Measurements from ENCODE around the gene FIBCD1. TPM values are rescaled to one million over a fixed set of nuclear protein-coding genes. Genes with fewer than 3 reads are reported as not detected.

The FIBCD1 gene
- total and polyA plus RNA-seq, 2 experiments from 2014 or later: 0.43 to 4.0 TPM

- no peak for TF ChIP-seq CTCF (IDR thresholded peaks at IDR 0.05; ENCODE audit: low read depth, low read length)
- Histone ChIP-seq H3K27ac (no peak overlapping the region), H3K36me3 (no peaks in the 10 kb centered on the region), H3K4me3 (no peak overlapping the region), H3K27me3 (no peaks in the 10 kb centered on the region), H3K4me1 (ENCODE audit: low read depth) (no peaks in the 10 kb centered on the region), H3K9me3 (ENCODE audit: low read depth) (no peaks in the 10 kb centered on the region)
- DNase-seq (ENCODE audit: low read depth in 1 of 2, low spot score in 1 of 2): no peak
Measured at GRCh38 chr9:130965680-130966079, 26.6 kb upstream of the FIBCD1 start.

- no peak for TF ChIP-seq CTCF (IDR thresholded peaks at IDR 0.05; ENCODE audit: low read depth, low read length)
- Histone ChIP-seq H3K36me3 (no peaks in the 10 kb centered on the region), H3K9me3 (ENCODE audit: low read depth) (no peaks in the 10 kb centered on the region), H3K4me1 (ENCODE audit: low read depth) (no peaks in the 10 kb centered on the region), H3K27ac (no peak overlapping the region), H3K27me3 (no peaks in the 10 kb centered on the region), H3K4me3 (no peak overlapping the region)
- DNase-seq (ENCODE audit: low read depth in 1 of 2, low spot score in 1 of 2): no peak
Measured at GRCh38 chr9:130963916-130964315, 24.9 kb upstream of the FIBCD1 start.

GRCh38 chr9:130963337-130963908, 24.4 kb upstream of the FIBCD1 start:
- no peak for TF ChIP-seq CTCF (IDR thresholded peaks at IDR 0.05; ENCODE audit: low read depth, low read length)
- DNase-seq (ENCODE audit: low read depth in 1 of 2, low spot score in 1 of 2): no peak
- no peaks in the 10 kb centered on the region for H3K9me3 ChIP-seq (ENCODE audit: low read depth)
- no peak overlapping the region for H3K4me3 ChIP-seq
- no peaks in the 10 kb centered on the region for H3K27me3 ChIP-seq
- H3K36me3 ChIP-seq: no peaks in the 10 kb centered on the region
- H3K27ac ChIP-seq: no peak overlapping the region
- H3K4me1 ChIP-seq (ENCODE audit: low read depth): no peaks in the 10 kb centered on the region

GRCh38 chr9:130962418-130963316, 23.6 kb upstream of the FIBCD1 start:
- no peak overlapping the region for H3K4me3 ChIP-seq
- peak in 1 of 2 donors; percentile 94 for DNase-seq (ENCODE audit: low read depth in 1 of 2, low spot score in 1 of 2)
- no peak for TF ChIP-seq CTCF (IDR thresholded peaks at IDR 0.05; ENCODE audit: low read depth, low read length)

GRCh38 chr9:130961511-130962300, 22.7 kb upstream of the FIBCD1 start:
- Histone ChIP-seq H3K27me3 (no peaks in the 10 kb centered on the region), H3K36me3 (no peaks in the 10 kb centered on the region), H3K27ac (no peak overlapping the region), H3K4me1 (ENCODE audit: low read depth) (no peaks in the 10 kb centered on the region), H3K4me3 (no peak overlapping the region), H3K9me3 (ENCODE audit: low read depth) (no peaks in the 10 kb centered on the region)
- TF ChIP-seq CTCF (IDR thresholded peaks at IDR 0.05; ENCODE audit: low read depth, low read length): no peak
- DNase-seq (ENCODE audit: low read depth in 1 of 2, low spot score in 1 of 2): no peak

More at GRCh38 chr9:130962418-130963316, 23.6 kb upstream of the FIBCD1 start:
- Histone ChIP-seq H3K4me1 (ENCODE audit: low read depth) (no peaks in the 10 kb centered on the region), H3K27me3 (no peaks in the 10 kb centered on the region), H3K36me3 (no peaks in the 10 kb centered on the region), H3K9me3 (ENCODE audit: low read depth) (no peaks in the 10 kb centered on the region), H3K27ac (no peak overlapping the region)
